ENCODE measurements around the gene KIN.
"Not testable (repeated sequence)": the region's sequence is repeated elsewhere in the genome, so short reads cannot be mapped to it uniquely, and the experiment has no call there.

KIN gene

GRCh38 chr10:7734821-7735220 lies 53.0 kb downstream of the KIN start:
- peak; percentile 19 for DNase-seq (ENCODE audit: low read depth, low spot score)

GRCh38 chr10:7722927-7723529 lies 64.8 kb downstream of the KIN start:
- no peak for DNase-seq (ENCODE audit: low read depth, low spot score)

- no peak for DNase-seq (ENCODE audit: low read depth, low spot score)
Observed at GRCh38 chr10:7720478-7720877, 67.3 kb downstream of the KIN start.

- DNase-seq (ENCODE audit: low read depth, low spot score): no peak
Observed at GRCh38 chr10:7718685-7719084, 69.1 kb downstream of the KIN start.

GRCh38 chr10:7717767-7718166 lies 70.0 kb downstream of the KIN start:
- no peak for DNase-seq (ENCODE audit: low read depth, low spot score)

- DNase-seq (ENCODE audit: low read depth, low spot score): no peak
Observed at GRCh38 chr10:7715515-7715914, 72.3 kb downstream of the KIN start.

- DNase-seq (ENCODE audit: low read depth, low spot score): not testable (repeated sequence)
Observed at GRCh38 chr10:7711075-7711474, 76.7 kb downstream of the KIN start.

GRCh38 chr10:7710446-7710845 lies 77.3 kb downstream of the KIN start:
- no peak for DNase-seq (ENCODE audit: low read depth, low spot score)

- DNase-seq (ENCODE audit: low read depth, low spot score): no peak
Observed at GRCh38 chr10:7708832-7709231, 79.0 kb downstream of the KIN start.

GRCh38 chr10:7707858-7708622 lies 79.8 kb downstream of the KIN start:
- DNase-seq (ENCODE audit: low read depth, low spot score): no peak

- DNase-seq (ENCODE audit: low read depth, low spot score): no peak
Observed at GRCh38 chr10:7707102-7707501, 80.7 kb downstream of the KIN start.

- no peak for DNase-seq (ENCODE audit: low read depth, low spot score)
Observed at GRCh38 chr10:7706534-7707073, 81.2 kb downstream of the KIN start.

GRCh38 chr10:7705341-7705740 lies 82.5 kb downstream of the KIN start:
- no peak for DNase-seq (ENCODE audit: low read depth, low spot score)

- DNase-seq (ENCODE audit: low read depth, low spot score): no peak
Observed at GRCh38 chr10:7704071-7705016, 83.4 kb downstream of the KIN start.

- no peak for DNase-seq (ENCODE audit: low read depth, low spot score)
Observed at GRCh38 chr10:7703140-7703539, 84.7 kb downstream of the KIN start, which contains the start of gene ITIH2. TSS of gene ITIH2 (plus strand) at chr10:7703316. CDS start at chr10:7703435, 119 bp downstream.

- no peak for DNase-seq (ENCODE audit: low read depth, low spot score)
Observed at GRCh38 chr10:7702288-7702812, 85.4 kb downstream of the KIN start.

GRCh38 chr10:7701158-7701742 lies 86.5 kb downstream of the KIN start:
- DNase-seq (ENCODE audit: low read depth, low spot score): no peak
